H9 (cell line): ENCODE data around the gene TDRD3. TPM values are rescaled to one million over a fixed set of nuclear protein-coding genes. Genes with fewer than 3 reads are reported as not detected.

Experiments
- DNase-seq: peaks from one replicate; pipeline ENCODE4 v3.0.0-alpha.2; 2017
- H2AFZ ChIP-seq: one replicate; pipeline ENCODE4 v1.6.1; 2013; ENCODE audit warnings: mild to moderate bottlenecking, low read length, control low read depth, moderate library complexity
- H2AK5ac ChIP-seq: 2 replicates; pipeline ENCODE4 v1.6.1; 2013; ENCODE audit warnings: low read length, control low read depth, mixed read lengths; ENCODE audit not compliant: insufficient read length
- H2BK120ac ChIP-seq: one replicate; pipeline ENCODE4 v1.6.1; 2013; ENCODE audit warnings: low read depth, mild to moderate bottlenecking, low read length, control low read depth, inconsistent platforms; ENCODE audit not compliant: poor library complexity, severe bottlenecking
- H2BK12ac ChIP-seq: 2 replicates; pipeline ENCODE4 v1.6.1; 2013; ENCODE audit warnings: low read length, control low read depth, mixed read lengths, low read depth; ENCODE audit not compliant: insufficient read length
- H2BK15ac ChIP-seq: 2 replicates; pipeline ENCODE4 v1.6.1; 2013; ENCODE audit warnings: low read depth, low read length, control low read depth
- H2BK20ac ChIP-seq: one replicate; pipeline ENCODE4 v1.6.1; 2013; ENCODE audit warnings: low read depth, mild to moderate bottlenecking, low read length, control low read depth, inconsistent platforms; ENCODE audit not compliant: poor library complexity, severe bottlenecking
- H2BK5ac ChIP-seq: 2 replicates; pipeline ENCODE4 v1.6.1; 2013; ENCODE audit warnings: low read length, control low read depth, mixed read lengths; ENCODE audit not compliant: insufficient read length
- H3K14ac ChIP-seq: 2 replicates; pipeline ENCODE4 v1.6.1; 2013; ENCODE audit warnings: low read length, control low read depth; ENCODE audit not compliant: insufficient read depth
- H3K18ac ChIP-seq: 2 replicates; pipeline ENCODE4 v1.6.1; 2013; ENCODE audit warnings: low read depth, mild to moderate bottlenecking, mixed read lengths, low read length, control low read depth; ENCODE audit not compliant: insufficient read length
- H3K23ac ChIP-seq: 2 replicates; pipeline ENCODE4 v1.6.1; 2013; ENCODE audit warnings: low read length, control low read depth, mixed read lengths, low read depth; ENCODE audit not compliant: insufficient read length
- H3K23me2 ChIP-seq: 2 replicates; pipeline ENCODE4 v1.6.1; 2013; ENCODE audit warnings: low read depth, mild to moderate bottlenecking, mixed read lengths, low read length, control low read depth; ENCODE audit not compliant: insufficient read length, poor library complexity, severe bottlenecking
- H3K27ac ChIP-seq: 2 replicates; pipeline ENCODE4 v1.5.1; 2013; ENCODE audit warnings: low read length, control low read depth, mixed read lengths, low read depth; ENCODE audit not compliant: insufficient read length
- H3K27me3 ChIP-seq: 2 replicates; pipeline ENCODE4 v1.6.1; 2013; ENCODE audit warnings: low read length, control low read depth, inconsistent platforms; ENCODE audit not compliant: insufficient read depth
- H3K4ac ChIP-seq: 2 replicates; pipeline ENCODE4 v1.6.1; 2013; ENCODE audit warnings: low read depth, mild to moderate bottlenecking, control low read depth, inconsistent platforms, low read length, moderate library complexity
- H3K4me1 ChIP-seq: 2 replicates; pipeline ENCODE4 v1.6.1; 2013; ENCODE audit warnings: low read length, control low read depth, inconsistent platforms; ENCODE audit not compliant: insufficient read depth
- H3K4me2 ChIP-seq: 2 replicates; pipeline ENCODE4 v1.6.1; 2013; ENCODE audit warnings: low read length, control low read depth, mixed read lengths; ENCODE audit not compliant: insufficient read length, insufficient read depth
- H3K56ac ChIP-seq: 2 replicates; pipeline ENCODE4 v1.6.1; 2013; ENCODE audit warnings: low read depth, mild to moderate bottlenecking, mixed read lengths, low read length, control low read depth; ENCODE audit not compliant: insufficient read length
- H3K79me1 ChIP-seq: 2 replicates; pipeline ENCODE4 v1.6.1; 2013; ENCODE audit warnings: low read depth, mild to moderate bottlenecking, moderate library complexity, low read length, control low read depth, inconsistent platforms; ENCODE audit not compliant: insufficient read depth, poor library complexity, severe bottlenecking
- H3K79me2 ChIP-seq: 2 replicates; pipeline ENCODE4 v1.6.1; 2013; ENCODE audit warnings: low read length, control low read depth, inconsistent platforms; ENCODE audit not compliant: insufficient read depth
- H3K9ac ChIP-seq: 2 replicates; pipeline ENCODE4 v1.6.1; 2013; ENCODE audit warnings: low read length, control low read depth, mixed read lengths; ENCODE audit not compliant: insufficient read length; ENCODE audit errors: extremely low read depth
- H3K9me3 ChIP-seq: one replicate; pipeline ENCODE4 v1.6.1; 2013; ENCODE audit warnings: low read depth, low read length, inconsistent platforms; ENCODE audit not compliant: control insufficient read depth
- H3T11ph ChIP-seq: one replicate; pipeline ENCODE4 v1.6.1; 2013; ENCODE audit warnings: mild to moderate bottlenecking, low read length, control low read depth, inconsistent platforms
- H4K20me1 ChIP-seq: one replicate; pipeline ENCODE4 v1.6.1; 2013; ENCODE audit not compliant: control insufficient read depth, insufficient read length, insufficient read depth
- H4K5ac ChIP-seq: 2 replicates; pipeline ENCODE4 v1.6.1; 2013; ENCODE audit warnings: low read depth, mild to moderate bottlenecking, mixed read lengths, low read length, control low read depth; ENCODE audit not compliant: insufficient read length
- H4K8ac ChIP-seq: replicated peaks from 2 replicates; pipeline ENCODE4 v1.6.1; 2013; ENCODE audit warnings: low read length, control low read depth, mixed read lengths, low read depth; ENCODE audit not compliant: insufficient read length
- H4K91ac ChIP-seq: 2 replicates; pipeline ENCODE4 v1.6.1; 2013; ENCODE audit warnings: low read depth, mild to moderate bottlenecking, moderate library complexity, mixed read lengths, low read length, control low read depth; ENCODE audit not compliant: insufficient read length
- H3K27ac Mint-ChIP-seq, 3 experiments: 2 replicates in 2 of 3; 3 replicates in 1 of 3; pipeline ENCODE4 v1.8.0; 2020 to 2021; ENCODE audit warnings: mixed read lengths in 3 of 3, mild to moderate bottlenecking in 1 of 3, moderate library complexity in 1 of 3
- H3K27me3 Mint-ChIP-seq: 2 replicates; pipeline ENCODE4 v1.8.0; 2021; ENCODE audit warnings: low read depth, mild to moderate bottlenecking, moderate library complexity, mixed read lengths
- H3K36me3 Mint-ChIP-seq, 3 experiments: 2 replicates in 2 of 3; 3 replicates in 1 of 3; pipeline ENCODE4 v1.8.0; 2020 to 2021; ENCODE audit warnings: low read depth in 3 of 3, mixed read lengths in 3 of 3; ENCODE audit not compliant: insufficient read depth in 1 of 3
- H3K4me1 Mint-ChIP-seq, 2 experiments: 2 replicates each; pipeline ENCODE4 v1.8.0; 2020; ENCODE audit warnings: mixed read lengths in 2 of 2
- H3K4me3 Mint-ChIP-seq, 2 experiments: 2 replicates in 1 of 2; 3 replicates in 1 of 2; pipeline ENCODE4 v1.8.0; 2020 to 2021; ENCODE audit warnings: mild to moderate bottlenecking in 2 of 2, mixed read lengths in 2 of 2, moderate library complexity in 1 of 2
- H3K9me3 Mint-ChIP-seq, 2 experiments: 2 replicates in 1 of 2; 3 replicates in 1 of 2; pipeline ENCODE4 v1.8.0; 2020; ENCODE audit warnings: mild to moderate bottlenecking in 2 of 2, mixed read lengths in 2 of 2, moderate library complexity in 1 of 2
- CTCF ChIP-seq: fragments of 200-600 bp; sonication (generic); conservative IDR thresholded peaks from 3 replicates; pipeline ENCODE4 v1.8.0; 2021; ENCODE audit warnings: antibody characterized with exemption, mild to moderate bottlenecking
- WGBS: extraction: QIAGEN DNeasy Blood & Tissue Kit; methylation state at CpG from one replicate; pipeline ENCODE4 v1.1.7; 2013; ENCODE audit warnings: missing lambda C conversion rate, low lambda C conversion rate, mixed read lengths; ENCODE audit not compliant: insufficient read length; ENCODE audit errors: extremely low coverage; 5-methylcytosine and 5-hydroxymethylcytosine counted together
- total RNA-seq: library from RNA; stranded (reverse); gene quantifications from 2 replicates; pipeline ENCODE4 v1.2.1, GENCODE V29; 2021

The TDRD3 gene
- total RNA-seq, 1 experiment from 2014 or later: 16.1 TPM

- H3K18ac ChIP-seq: no peak overlapping the region
- Mint-ChIP-seq H3K36me3 (peaks cover 36 to 46% (median 44%) of the 10 kb centered on the region in 3 experiments), H3K4me3 (no peak overlapping the region; a peak in 1 of 5 replicates), H3K4me1 (peaks cover 13 to 15% of the 10 kb centered on the region in 2 experiments), H3K9me3 (peaks cover 22 to 39% of the 10 kb centered on the region in 2 experiments), H3K27me3 (no peaks in the 10 kb centered on the region), H3K27ac (peak overlapping the region in 2 of 3 experiments; percentile 2 to 75; a peak in 2 of 7 replicates)
- TF ChIP-seq CTCF: no peak
- H4K20me1 ChIP-seq: no peaks in the 10 kb centered on the region
- H3K56ac ChIP-seq: no peak overlapping the region
- H3K4me1 ChIP-seq: no peaks in the 10 kb centered on the region
- H4K91ac ChIP-seq: no peak overlapping the region
- H3T11ph ChIP-seq: no peak overlapping the region
- H4K5ac ChIP-seq: no peak overlapping the region
- no peak overlapping the region for H3K14ac ChIP-seq
- H2AFZ ChIP-seq: no peak overlapping the region
- no peaks in the 10 kb centered on the region for H3K9me3 ChIP-seq
- H3K4ac ChIP-seq: no peak overlapping the region
- no peak overlapping the region for H2BK120ac ChIP-seq
- H3K4me2 ChIP-seq: no peak overlapping the region
- H3K79me1 ChIP-seq: no peaks in the 10 kb centered on the region
- no CpG with 5 or more reads among the region's 2 CpGs for WGBS
- no peak overlapping the region for H3K23ac ChIP-seq
- H2BK12ac ChIP-seq: no peak overlapping the region
- H3K23me2 ChIP-seq: no peaks in the 10 kb centered on the region
- H3K27me3 ChIP-seq: no peaks in the 10 kb centered on the region
- H4K8ac ChIP-seq: no peak overlapping the region
- no peak overlapping the region for H3K9ac ChIP-seq
- no peak overlapping the region for H2BK15ac ChIP-seq
- H2BK5ac ChIP-seq: no peak overlapping the region
- DNase-seq: no peak
- no peaks in the 10 kb centered on the region for H3K79me2 ChIP-seq
- H2BK20ac ChIP-seq: no peak overlapping the region
- no peak overlapping the region for H3K27ac ChIP-seq
- no peak overlapping the region for H2AK5ac ChIP-seq
These were observed 114.6 kb downstream of the TDRD3 start for GRCh38 chr13:60511637-60512036.
